AG09309 (cell line): Measurements from ENCODE around the gene LRCH1.

Source experiments
- DNase-seq: peaks from one replicate; pipeline ENCODE4 v3.0.0-alpha.2; 2010; ENCODE audit warnings: low read depth
- H3K4me3 ChIP-seq: 2 replicates; pipeline ENCODE4 v1.5.1; 2011; ENCODE audit warnings: mild to moderate bottlenecking, low read depth, low read length, moderate library complexity; ENCODE audit not compliant: control insufficient read depth
- CTCF ChIP-seq: IDR thresholded peaks from 2 replicates; pipeline ENCODE4 v1.5.1; 2011; ENCODE audit warnings: mild to moderate bottlenecking, low read depth, low read length, inconsistent platforms; ENCODE audit not compliant: insufficient read depth, control insufficient read depth; ENCODE audit errors: missing control alignments

The LRCH1 gene

GRCh38 chr13:46607768-46608564 is 55.0 kb downstream of the LRCH1 start:
- DNase-seq = no peak
- TF ChIP-seq CTCF = no peak
- H3K4me3 ChIP-seq = no peak overlapping the region

GRCh38 chr13:46609052-46609451 is 56.1 kb downstream of the LRCH1 start:
- H3K4me3 ChIP-seq = no peak overlapping the region
- TF ChIP-seq CTCF = no peak
- no peak for DNase-seq

- DNase-seq = no peak
- TF ChIP-seq CTCF = no peak
- no peak overlapping the region for H3K4me3 ChIP-seq
These were observed 56.8 kb downstream of the LRCH1 start for GRCh38 chr13:46609726-46610125.

GRCh38 chr13:46612267-46612666 is 59.3 kb downstream of the LRCH1 start:
- H3K4me3 ChIP-seq = no peak overlapping the region
- no peak for DNase-seq
- no peak for TF ChIP-seq CTCF

GRCh38 chr13:46613409-46614049 is 60.6 kb downstream of the LRCH1 start:
- no peak for DNase-seq
- no peak overlapping the region for H3K4me3 ChIP-seq
- no peak for TF ChIP-seq CTCF

GRCh38 chr13:46614582-46614981 is 61.6 kb downstream of the LRCH1 start:
- DNase-seq = no peak
- no peak overlapping the region for H3K4me3 ChIP-seq
- TF ChIP-seq CTCF = no peak
